Endothelial cell (in vitro differentiated cells): Measurements from ENCODE around the gene DOK6. TPM values are rescaled to one million over a fixed set of nuclear protein-coding genes. Genes with fewer than 3 reads are reported as not detected.

Source experiments
- DNase-seq: peaks from one replicate; pipeline ENCODE4 v3.0.0; 2021; ENCODE audit warnings: low spot score
- H3K27ac Mint-ChIP-seq: one replicate; pipeline ENCODE4 v1.8.0; 2021; ENCODE audit warnings: mixed read lengths, inconsistent platforms; ENCODE audit not compliant: unreplicated experiment
- H3K27me3 Mint-ChIP-seq: one replicate; pipeline ENCODE4 v1.8.0; 2021; ENCODE audit warnings: mild to moderate bottlenecking, moderate library complexity, mixed read lengths, inconsistent platforms; ENCODE audit not compliant: unreplicated experiment
- H3K36me3 Mint-ChIP-seq: one replicate; pipeline ENCODE4 v1.8.0; 2021; ENCODE audit warnings: mild to moderate bottlenecking, low read depth, mixed read lengths, inconsistent platforms; ENCODE audit not compliant: unreplicated experiment
- H3K4me1 Mint-ChIP-seq: one replicate; pipeline ENCODE4 v1.8.0; 2021; ENCODE audit warnings: mild to moderate bottlenecking, mixed read lengths, inconsistent platforms; ENCODE audit not compliant: unreplicated experiment
- H3K4me3 Mint-ChIP-seq: one replicate; pipeline ENCODE4 v1.8.0; 2021; ENCODE audit warnings: mild to moderate bottlenecking, mixed read lengths, inconsistent platforms; ENCODE audit not compliant: unreplicated experiment
- H3K9me3 Mint-ChIP-seq: one replicate; pipeline ENCODE4 v1.8.0; 2021; ENCODE audit warnings: mixed read lengths, inconsistent platforms; ENCODE audit not compliant: unreplicated experiment
- total RNA-seq: library from RNA; stranded (reverse); fragmentation: NEBNext Ultra II Directional; extraction: Animal tissue kit (Norgen Biotek cat#: 25700); gene quantifications from one replicate; pipeline ENCODE4 v1.2.1, GENCODE V29; 2021; ENCODE audit not compliant: unreplicated experiment
- TF ChIP-seq, protein P1 (sequence below): fragments of 200-600 bp; sonication (generic); IDR thresholded peaks from one replicate; pipeline ENCODE4 v1.5.0; 2021; ENCODE audit warnings: antibody characterized with exemption; ENCODE audit not compliant: unreplicated experiment

Gene DOK6
- total RNA-seq, 1 donor from 2014 or later, result 2.2 TPM

DNA sequence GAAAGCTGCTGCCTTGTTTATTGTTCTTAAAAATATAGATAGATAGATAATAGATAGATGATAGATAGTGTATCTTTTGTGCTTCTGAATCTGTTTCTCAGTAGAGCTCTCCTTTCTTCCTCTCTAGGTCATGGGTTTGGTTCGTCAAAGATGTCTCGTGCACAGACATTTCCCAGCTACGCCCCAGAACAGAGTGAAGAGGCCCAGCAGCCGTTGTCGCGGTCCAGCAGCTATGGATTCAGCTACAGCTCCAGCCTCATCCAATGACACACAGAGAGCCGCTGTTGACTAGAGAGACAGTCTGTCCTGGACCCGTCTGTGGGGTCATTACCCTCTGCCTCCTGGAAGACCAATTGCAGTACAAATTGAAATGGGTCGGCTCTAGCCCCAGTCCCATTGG is 440.4 kb downstream of the DOK6 start:
- Mint-ChIP-seq H3K27me3 (peaks cover 3% of the 10 kb centered on the region), H3K9me3 (no peaks in the 10 kb centered on the region), H3K27ac (no peak overlapping the region), H3K4me1 (no peaks in the 10 kb centered on the region), H3K4me3 (no peak overlapping the region), H3K36me3 (no peaks in the 10 kb centered on the region)
- DNase-seq, result no peak
- TF ChIP-seq, protein P1, sequence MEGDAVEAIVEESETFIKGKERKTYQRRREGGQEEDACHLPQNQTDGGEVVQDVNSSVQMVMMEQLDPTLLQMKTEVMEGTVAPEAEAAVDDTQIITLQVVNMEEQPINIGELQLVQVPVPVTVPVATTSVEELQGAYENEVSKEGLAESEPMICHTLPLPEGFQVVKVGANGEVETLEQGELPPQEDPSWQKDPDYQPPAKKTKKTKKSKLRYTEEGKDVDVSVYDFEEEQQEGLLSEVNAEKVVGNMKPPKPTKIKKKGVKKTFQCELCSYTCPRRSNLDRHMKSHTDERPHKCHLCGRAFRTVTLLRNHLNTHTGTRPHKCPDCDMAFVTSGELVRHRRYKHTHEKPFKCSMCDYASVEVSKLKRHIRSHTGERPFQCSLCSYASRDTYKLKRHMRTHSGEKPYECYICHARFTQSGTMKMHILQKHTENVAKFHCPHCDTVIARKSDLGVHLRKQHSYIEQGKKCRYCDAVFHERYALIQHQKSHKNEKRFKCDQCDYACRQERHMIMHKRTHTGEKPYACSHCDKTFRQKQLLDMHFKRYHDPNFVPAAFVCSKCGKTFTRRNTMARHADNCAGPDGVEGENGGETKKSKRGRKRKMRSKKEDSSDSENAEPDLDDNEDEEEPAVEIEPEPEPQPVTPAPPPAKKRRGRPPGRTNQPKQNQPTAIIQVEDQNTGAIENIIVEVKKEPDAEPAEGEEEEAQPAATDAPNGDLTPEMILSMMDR, result no peak

- no peaks in the 10 kb centered on the region for H3K36me3 Mint-ChIP-seq
- TF ChIP-seq, protein P1, result no peak
- H3K27ac Mint-ChIP-seq, result no peak overlapping the region
These were observed 442.3 kb downstream of the DOK6 start for GRCh38 chr18:69843015-69843414.

DNA sequence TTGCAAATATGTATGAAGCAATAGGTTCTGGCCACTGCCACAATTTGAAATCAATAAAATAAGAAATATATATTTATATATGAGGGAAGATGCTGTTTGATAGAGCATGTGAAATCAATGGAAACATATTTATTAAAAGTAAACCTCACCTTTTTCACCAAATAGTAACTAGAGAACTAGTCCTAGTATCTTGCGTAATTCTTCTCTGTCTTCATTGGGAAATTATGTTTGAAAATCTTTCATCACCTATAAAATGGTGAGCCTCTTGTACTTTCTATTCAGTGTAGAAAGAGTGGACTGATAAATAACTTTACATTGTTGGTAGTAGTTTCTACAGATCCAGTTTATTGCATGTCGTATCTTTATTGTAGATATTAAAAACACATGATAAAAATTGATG is 444.0 kb downstream of the DOK6 start:
- Mint-ChIP-seq H3K4me1 (no peaks in the 10 kb centered on the region), H3K4me3 (no peak overlapping the region), H3K36me3 (no peaks in the 10 kb centered on the region), H3K27me3 (peaks cover 3% of the 10 kb centered on the region), H3K27ac (no peak overlapping the region), H3K9me3 (no peaks in the 10 kb centered on the region)
- no peak for DNase-seq
- TF ChIP-seq, protein P1, result no peak

More at GRCh38 chr18:69843015-69843414, 442.3 kb downstream of the DOK6 start:
- no peak for DNase-seq
- Mint-ChIP-seq H3K9me3 (no peaks in the 10 kb centered on the region), H3K4me3 (no peak overlapping the region), H3K4me1 (no peaks in the 10 kb centered on the region), H3K27me3 (peaks cover 3% of the 10 kb centered on the region)

- Mint-ChIP-seq H3K36me3 (no peaks in the 10 kb centered on the region), H3K27ac (no peak overlapping the region), H3K9me3 (no peaks in the 10 kb centered on the region), H3K4me1 (no peaks in the 10 kb centered on the region), H3K4me3 (no peak overlapping the region), H3K27me3 (no peaks in the 10 kb centered on the region)
- no peak for DNase-seq
- TF ChIP-seq, protein P1, result no peak
These were observed 445.2 kb downstream of the DOK6 start for GRCh38 chr18:69845593-69846506.

DNA sequence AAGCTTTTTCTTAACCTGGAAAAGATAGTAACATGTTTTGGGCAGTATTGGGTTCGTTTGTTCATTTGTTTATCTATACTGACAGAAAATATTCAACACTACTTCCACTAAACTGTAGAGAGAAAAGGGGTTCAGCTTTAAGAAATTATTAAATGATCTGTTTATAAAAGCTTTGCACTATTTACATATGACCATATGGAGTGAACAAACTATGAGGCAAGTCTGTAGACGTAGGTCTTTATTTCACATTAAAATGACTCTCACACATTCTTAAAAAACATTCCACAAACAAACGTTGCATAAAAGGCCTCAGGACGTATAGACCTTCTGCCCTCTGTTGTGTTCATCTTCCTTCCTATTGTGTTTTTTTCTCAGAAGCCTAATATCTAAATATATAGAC is 452.4 kb downstream of the DOK6 start:
- no peaks in the 10 kb centered on the region for H3K36me3 Mint-ChIP-seq
- no peak overlapping the region for H3K27ac Mint-ChIP-seq
- TF ChIP-seq, protein P1, result no peak
- DNase-seq, result no peak
- H3K4me3 Mint-ChIP-seq, result no peak overlapping the region
- no peaks in the 10 kb centered on the region for H3K4me1 Mint-ChIP-seq
- H3K9me3 Mint-ChIP-seq, result no peaks in the 10 kb centered on the region
- H3K27me3 Mint-ChIP-seq, result no peaks in the 10 kb centered on the region
